HCEC 1CT (cell line): Measurements from ENCODE around the gene CCDC90B.

Experiments
- DNase-seq: peaks from one replicate; pipeline ENCODE4 v3.0.0-alpha.2; 2017

The CCDC90B gene

GRCh38 chr11:83222499-83222898, 63.7 kb downstream of the CCDC90B start:
- DNase-seq: no peak

- DNase-seq: no peak
Measured at GRCh38 chr11:83221694-83222093, 64.5 kb downstream of the CCDC90B start.

- no peak for DNase-seq
Measured at GRCh38 chr11:83220260-83220659, 65.9 kb downstream of the CCDC90B start.

GRCh38 chr11:83219095-83219494, 67.1 kb downstream of the CCDC90B start:
- no peak for DNase-seq
